SK-N-MC (cell line): ENCODE results near the gene ZHX3.

Experiments used
- EZH2 ChIP-seq: fragments of 200-600 bp; sonication (generic); IDR thresholded peaks from one replicate; pipeline ENCODE4 v1.6.1; 2017; ENCODE audit warnings: antibody characterized with exemption
- FOXP2 ChIP-seq: optimal IDR thresholded peaks from 2 replicates; pipeline ENCODE3; 2011; ENCODE audit warnings: mild to moderate bottlenecking, moderate library complexity; ENCODE audit not compliant: insufficient read depth; ENCODE audit errors: extremely low read length, control extremely low read depth
- POLR2AphosphoS5 ChIP-seq: IDR thresholded peaks from 2 replicates; pipeline ENCODE4 v1.6.1; 2012; ENCODE audit warnings: mild to moderate bottlenecking, low read depth, low read length, borderline replicate concordance

- TF ChIP-seq POLR2AphosphoS5: no peak
- TF ChIP-seq EZH2: no peak
- no peak for TF ChIP-seq FOXP2
Observed at GRCh38 chr20:41349943-41350342, 32.4 kb upstream of the ZHX3 start.
